Colonic mucosa (tissue), 4 donors: Measurements from ENCODE around the gene NUDCD2. TPM values are rescaled to one million over a fixed set of nuclear protein-coding genes. Genes with fewer than 3 reads are reported as not detected.

Experiments used
- DNase-seq: peaks from one replicate; pipeline ENCODE4 v3.0.0-alpha.2; 2020
- H3K27ac ChIP-seq: fragments of 200-600 bp; one replicate; pipeline ENCODE4 v1.8.0; 2021
- H3K27me3 ChIP-seq: fragments of 200-600 bp; one replicate; pipeline ENCODE4 v1.8.0; 2021
- H3K36me3 ChIP-seq: fragments of 200-600 bp; one replicate; pipeline ENCODE4 v1.8.0; 2021
- H3K4me1 ChIP-seq: fragments of 200-600 bp; one replicate; pipeline ENCODE4 v1.8.0; 2021; ENCODE audit warnings: mild to moderate bottlenecking
- H3K4me3 ChIP-seq: fragments of 200-600 bp; one replicate; pipeline ENCODE4 v1.8.0; 2021
- H3K9ac ChIP-seq, 2 donors: one replicate each; pipeline ENCODE4 v1.7.0; 2013; ENCODE audit warnings: control low read depth in 2 of 2, low read depth in 2 of 2, low read length in 2 of 2
- H3K9me3 ChIP-seq: fragments of 200-600 bp; one replicate; pipeline ENCODE4 v1.8.0; 2021
- CTCF ChIP-seq: fragments of 200-600 bp; IDR thresholded peaks from one replicate; pipeline ENCODE4 v1.8.0; 2022; ENCODE audit warnings: antibody characterized with exemption, mild to moderate bottlenecking
- intact Hi-C: fragments of 100-400 bp; cut with DNase I; formaldehyde crosslinking; loops from one replicate; pipeline ENCODE4 v1.14.1; 2022
- total RNA-seq, 2 donors: library from RNA; stranded (reverse); fragmentation: NEBNext Ultra II Directional in 1 of 2; extraction: Animal tissue kit (Norgen Biotek cat#: 25700) in 1 of 2; gene quantifications; one replicate each; pipeline ENCODE4 v1.2.1, GENCODE V29; 2021
- donor health status: healthy.
- donor health status: DM: no; HTN: no; CAD: no.
- donor health status: DM: no; HTN: no; CAD: no.

NUDCD2 gene
- total RNA-seq, 2 donors from 2014 or later, result 24.6 to 32.9 TPM

GRCh38 chr5:163447875-163448274, 12.0 kb downstream of the NUDCD2 start:
- no peak overlapping the region for H3K9ac ChIP-seq
- no peaks in the 10 kb centered on the region for H3K4me1 ChIP-seq
- peaks cover 5% of the 10 kb centered on the region for H3K36me3 ChIP-seq
- H3K27me3 ChIP-seq, result no peaks in the 10 kb centered on the region
- H3K9me3 ChIP-seq, result no peaks in the 10 kb centered on the region
- no peak overlapping the region for H3K4me3 ChIP-seq
- intact Hi-C loops, result no loop called here
- no peak overlapping the region for H3K27ac ChIP-seq
- no peak for DNase-seq
- TF ChIP-seq CTCF, result no peak

DNA sequence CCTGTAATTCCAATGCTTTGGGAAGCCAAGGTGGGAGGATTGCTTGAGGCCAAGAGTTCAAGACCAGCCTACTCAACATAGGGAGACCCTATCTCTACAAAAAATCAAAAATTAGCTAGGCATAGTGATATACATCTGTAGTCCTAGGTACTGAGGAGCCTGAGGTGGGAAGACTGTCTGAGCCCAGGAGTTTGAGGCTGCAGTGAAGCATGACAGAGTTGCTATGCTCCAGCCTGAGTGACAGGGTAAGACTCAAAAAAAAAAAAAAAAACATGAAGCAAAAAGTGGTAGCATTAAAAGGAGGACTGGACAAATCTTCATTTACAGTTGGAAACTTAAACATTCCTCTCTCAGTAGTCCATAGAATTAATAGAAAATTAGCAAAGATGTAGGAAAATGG, 12.7 kb downstream of the NUDCD2 start:
- Histone ChIP-seq H3K27ac (no peak overlapping the region), H3K4me1 (no peaks in the 10 kb centered on the region), H3K4me3 (no peak overlapping the region), H3K9me3 (no peaks in the 10 kb centered on the region), H3K9ac (no peak overlapping the region), H3K27me3 (no peaks in the 10 kb centered on the region), H3K36me3 (peaks cover 5% of the 10 kb centered on the region)
- intact Hi-C loops, result no loop called here
- no peak for TF ChIP-seq CTCF
- no peak for DNase-seq

DNA sequence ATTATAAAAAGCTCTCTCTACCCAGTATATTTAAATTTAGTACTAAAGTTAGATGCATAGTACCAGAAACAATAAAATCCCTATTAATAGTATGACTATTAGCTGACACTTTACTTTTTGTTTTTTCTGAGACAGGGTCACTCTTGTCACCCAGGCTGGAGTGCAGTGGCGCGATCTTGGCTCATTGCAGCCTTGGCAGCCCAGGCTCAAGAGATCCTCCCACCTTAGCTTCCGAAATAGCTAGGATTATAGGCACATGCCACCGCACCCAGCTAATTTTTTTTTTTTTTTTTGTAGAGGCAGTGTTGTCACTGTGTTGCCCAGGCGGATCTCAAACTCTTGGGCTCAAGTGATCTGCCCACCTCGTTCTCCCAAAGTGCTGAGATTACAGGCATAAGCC, 14.6 kb downstream of the NUDCD2 start:
- peaks cover 5% of the 10 kb centered on the region for H3K36me3 ChIP-seq
- DNase-seq, result no peak
- H3K27ac ChIP-seq, result no peak overlapping the region
- no peak overlapping the region for H3K4me3 ChIP-seq
- no peaks in the 10 kb centered on the region for H3K27me3 ChIP-seq
- H3K9me3 ChIP-seq, result no peaks in the 10 kb centered on the region
- peaks cover 4% of the 10 kb centered on the region for H3K4me1 ChIP-seq
- no peak for TF ChIP-seq CTCF
- intact Hi-C loops, result no loop called here
- no peak overlapping the region for H3K9ac ChIP-seq

DNA sequence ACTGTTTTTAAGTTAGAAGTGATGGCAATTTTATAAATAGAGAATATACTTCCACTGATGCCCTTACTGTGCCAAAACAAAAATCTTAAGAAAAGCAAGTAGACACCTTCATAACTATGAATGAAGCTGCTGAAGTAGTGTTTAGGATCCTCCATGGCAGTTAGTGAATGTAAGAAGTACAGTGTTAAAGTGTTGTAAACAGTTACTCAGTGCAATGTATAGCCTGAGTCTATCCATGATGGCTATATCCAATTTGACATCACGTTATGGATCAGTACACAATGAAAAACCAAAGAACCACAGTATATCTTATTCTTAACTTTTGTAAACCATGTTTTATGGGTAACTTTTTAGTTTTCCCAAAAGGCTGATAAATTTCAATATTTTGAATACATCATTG, 15.4 kb downstream of the NUDCD2 start:
- no peak for TF ChIP-seq CTCF
- Histone ChIP-seq H3K4me3 (no peak overlapping the region), H3K36me3 (peaks cover 5% of the 10 kb centered on the region), H3K9ac (no peak overlapping the region), H3K4me1 (peaks cover 5% of the 10 kb centered on the region), H3K9me3 (no peaks in the 10 kb centered on the region), H3K27ac (no peak overlapping the region), H3K27me3 (no peaks in the 10 kb centered on the region)
- intact Hi-C loops, result no loop called here
- DNase-seq, result no peak

DNA sequence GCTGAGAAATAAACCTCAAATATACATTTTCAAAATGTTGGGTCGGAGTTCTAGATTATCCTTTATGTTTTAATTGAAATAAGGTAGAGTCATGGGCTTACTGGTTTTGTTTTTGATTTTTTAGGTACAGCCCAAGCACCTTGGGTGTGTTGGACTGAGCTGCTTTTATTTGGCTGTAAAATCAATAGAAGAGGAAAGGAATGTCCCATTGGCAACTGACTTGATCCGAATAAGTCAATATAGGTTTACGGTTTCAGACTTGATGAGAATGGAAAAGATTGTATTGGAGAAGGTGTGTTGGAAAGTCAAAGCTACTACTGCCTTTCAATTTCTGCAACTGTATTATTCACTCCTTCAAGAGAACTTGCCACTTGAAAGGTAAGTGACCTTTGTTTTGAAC, 18.9 kb downstream of the NUDCD2 start:
- H3K4me1 ChIP-seq, result peaks cover 5% of the 10 kb centered on the region
- no peak for TF ChIP-seq CTCF
- no peaks in the 10 kb centered on the region for H3K36me3 ChIP-seq

GRCh38 chr5:163439092-163439425, 20.8 kb downstream of the NUDCD2 start:
- peak overlapping the region in 1 of 2 donors; percentile 98 for H3K9ac ChIP-seq
- no peaks in the 10 kb centered on the region for H3K27me3 ChIP-seq
- DNase-seq, result no peak
- TF ChIP-seq CTCF, result no peak
- H3K4me3 ChIP-seq, result peak overlapping the region; percentile 81
- H3K9me3 ChIP-seq, result no peaks in the 10 kb centered on the region
- peaks cover 5% of the 10 kb centered on the region for H3K4me1 ChIP-seq
- H3K27ac ChIP-seq, result peak overlapping the region; percentile 86
- intact Hi-C loops, result no loop called here
- no peaks in the 10 kb centered on the region for H3K36me3 ChIP-seq

More for the DNA sequence above, 18.9 kb downstream of the NUDCD2 start:
- H3K27ac ChIP-seq, result no peak overlapping the region
- no peaks in the 10 kb centered on the region for H3K9me3 ChIP-seq
- no peak overlapping the region for H3K4me3 ChIP-seq
- no peaks in the 10 kb centered on the region for H3K27me3 ChIP-seq
- no peak overlapping the region for H3K9ac ChIP-seq
- DNase-seq, result no peak
- intact Hi-C loops, result no loop called here
